Right lobe of liver (tissue), 4 donors: ENCODE data around the gene PRAC1.

Experiments used
- CTCF ChIP-seq, 4 donors: fragments of 200-600 bp in 3 of 4; fragments of 450-650 bp in 1 of 4; IDR thresholded peaks; one replicate each; pipeline versions ENCODE4 v1.5.1 to v1.8.0; 2016 to 2022; ENCODE audit warnings: antibody characterized with exemption in 4 of 4, mild to moderate bottlenecking in 2 of 4
- POLR2A ChIP-seq: fragments of 450-650 bp; IDR thresholded peaks from one replicate; pipeline ENCODE4 v1.6.1; 2017; ENCODE audit warnings: antibody characterized with exemption, mild to moderate bottlenecking
- donor health status: DM: no; HTN: no; CAD: no.
- donor health status: DM: no; HTN: no; CAD: no.
- donor health status: DM: no; HTN: yes; CAD: no.

- TF ChIP-seq POLR2A (no peak), CTCF (IDR thresholded peaks at IDR 0.05) (no peak)
Observed at GRCh38 chr17:48756830-48757251, 34.5 kb upstream of the PRAC1 start.
